Parathyroid adenoma (tissue), 2 donors: ENCODE measurements around the gene JUN.

ENCODE experiments used
- H2AFZ ChIP-seq: fragments of 300-600 bp; sonication (generic); one replicate; pipeline ENCODE4 v1.7.0; 2017; ENCODE audit warnings: antibody characterized with exemption, mild to moderate bottlenecking
- H3K27ac ChIP-seq: fragments of 300-600 bp; sonication (generic); one replicate; pipeline ENCODE4 v1.7.0; 2017
- H3K27me3 ChIP-seq: fragments of 300-600 bp; sonication (generic); one replicate; pipeline ENCODE4 v1.7.0; 2017; ENCODE audit warnings: low read length; ENCODE audit not compliant: control insufficient read depth, insufficient read depth
- H3K36me3 ChIP-seq: fragments of 300-600 bp; sonication (generic); one replicate; pipeline ENCODE4 v1.7.0; 2017; ENCODE audit warnings: low read length; ENCODE audit not compliant: control insufficient read depth, insufficient read depth
- H3K4me1 ChIP-seq: fragments of 300-600 bp; sonication (generic); one replicate; pipeline ENCODE4 v1.7.0; 2017; ENCODE audit warnings: control low read depth
- H3K4me2 ChIP-seq: fragments of 300-600 bp; sonication (generic); one replicate; pipeline ENCODE4 v1.7.0; 2017; ENCODE audit warnings: low read length
- H3K4me3 ChIP-seq: fragments of 300-600 bp; sonication (generic); one replicate; pipeline ENCODE4 v1.7.0; 2017; ENCODE audit warnings: low read depth, low read length
- H3K79me2 ChIP-seq: fragments of 300-600 bp; sonication (generic); one replicate; pipeline ENCODE4 v1.7.0; 2017; ENCODE audit warnings: control low read depth
- H3K9ac ChIP-seq: fragments of 300-600 bp; sonication (generic); one replicate; pipeline ENCODE4 v1.7.0; 2017; ENCODE audit warnings: mild to moderate bottlenecking
- H3K9me3 ChIP-seq: fragments of 300-600 bp; sonication (generic); one replicate; pipeline ENCODE4 v1.7.0; 2017; ENCODE audit warnings: low read length; ENCODE audit not compliant: control insufficient read depth
- CTCF ChIP-seq: fragments of 300-600 bp; sonication (generic); IDR thresholded peaks from one replicate; pipeline ENCODE4 v1.7.0; 2017; ENCODE audit warnings: antibody characterized with exemption, mild to moderate bottlenecking
- donor health status: primary hyperparathyroidism.

Gene JUN

GRCh38 chr1:58798910-58799442 lies 15.1 kb upstream of the JUN start:
- Histone ChIP-seq H3K79me2 (no peaks in the 10 kb centered on the region), H3K9me3 (no peaks in the 10 kb centered on the region), H3K4me2 (no peak overlapping the region), H3K27ac (no peak overlapping the region), H3K36me3 (no peaks in the 10 kb centered on the region), H3K4me1 (no peaks in the 10 kb centered on the region), H3K27me3 (no peaks in the 10 kb centered on the region), H3K4me3 (no peak overlapping the region), H2AFZ (no peak overlapping the region), H3K9ac (no peak overlapping the region)
- no peak for TF ChIP-seq CTCF

GRCh38 chr1:58796416-58796815 lies 12.6 kb upstream of the JUN start:
- no peak overlapping the region for H3K4me2 ChIP-seq
- no peaks in the 10 kb centered on the region for H3K36me3 ChIP-seq
- no peak overlapping the region for H2AFZ ChIP-seq
- no peaks in the 10 kb centered on the region for H3K27me3 ChIP-seq
- H3K9ac ChIP-seq = no peak overlapping the region
- no peak for TF ChIP-seq CTCF
- no peak overlapping the region for H3K4me3 ChIP-seq
- H3K79me2 ChIP-seq = no peaks in the 10 kb centered on the region
- H3K4me1 ChIP-seq = no peaks in the 10 kb centered on the region
- no peak overlapping the region for H3K27ac ChIP-seq
- no peaks in the 10 kb centered on the region for H3K9me3 ChIP-seq

- Histone ChIP-seq H3K9ac (no peak overlapping the region), H3K9me3 (no peaks in the 10 kb centered on the region), H3K4me2 (no peak overlapping the region), H3K79me2 (no peaks in the 10 kb centered on the region), H3K27ac (no peak overlapping the region), H3K4me1 (no peaks in the 10 kb centered on the region), H3K27me3 (no peaks in the 10 kb centered on the region), H2AFZ (no peak overlapping the region), H3K4me3 (no peak overlapping the region), H3K36me3 (no peaks in the 10 kb centered on the region)
- no peak for TF ChIP-seq CTCF
Observed at GRCh38 chr1:58794585-58794984, 10.7 kb upstream of the JUN start.

- no peak overlapping the region for H3K4me2 ChIP-seq
- H3K4me1 ChIP-seq = no peaks in the 10 kb centered on the region
- H3K27ac ChIP-seq = no peak overlapping the region
- no peaks in the 10 kb centered on the region for H3K9me3 ChIP-seq
- H3K9ac ChIP-seq = no peak overlapping the region
- no peak overlapping the region for H2AFZ ChIP-seq
- TF ChIP-seq CTCF = no peak
- no peaks in the 10 kb centered on the region for H3K79me2 ChIP-seq
- no peaks in the 10 kb centered on the region for H3K27me3 ChIP-seq
- H3K36me3 ChIP-seq = no peaks in the 10 kb centered on the region
- no peak overlapping the region for H3K4me3 ChIP-seq
Observed at GRCh38 chr1:58792846-58793245, 9.0 kb upstream of the JUN start.

GRCh38 chr1:58791106-58791505 lies 7.3 kb upstream of the JUN start:
- no peaks in the 10 kb centered on the region for H3K9me3 ChIP-seq
- TF ChIP-seq CTCF = no peak
- H3K4me1 ChIP-seq = no peaks in the 10 kb centered on the region
- no peaks in the 10 kb centered on the region for H3K79me2 ChIP-seq
- no peaks in the 10 kb centered on the region for H3K27me3 ChIP-seq
- no peaks in the 10 kb centered on the region for H3K36me3 ChIP-seq
- H3K4me2 ChIP-seq = no peak overlapping the region
- H2AFZ ChIP-seq = no peak overlapping the region
- no peak overlapping the region for H3K27ac ChIP-seq
- no peak overlapping the region for H3K9ac ChIP-seq
- H3K4me3 ChIP-seq = no peak overlapping the region
